GM18511 (cell line): ENCODE results near the gene LIMA1.
"Not testable (repeated sequence)": the region's sequence is repeated elsewhere in the genome, so short reads cannot be mapped to it uniquely, and the experiment has no call there.

ENCODE experiments used
- ATAC-seq: cut with Tn5 transposase; IDR thresholded peaks from one replicate; pipeline ENCODE4 v1.9.1; 2021; ENCODE audit warnings: mild to moderate bottlenecking, moderate library complexity; ENCODE audit not compliant: unreplicated experiment

LIMA1 gene

GRCh38 chr12:50283229-50283923 lies at the start of gene LIMA1:
TSS of gene LIMA1 (minus strand) at chr12:50283520. CDS start at chr12:50248751, 34,769 bp downstream.
- peak; percentile 88 for ATAC-seq

GRCh38 chr12:50331745-50332144 lies 48.4 kb upstream of the LIMA1 start:
- ATAC-seq = no peak

- ATAC-seq = not testable (repeated sequence)
Measured at GRCh38 chr12:50328664-50329063, 45.3 kb upstream of the LIMA1 start.

GRCh38 chr12:50326590-50327284 lies 43.4 kb upstream of the LIMA1 start:
- ATAC-seq = no peak

GRCh38 chr12:50325890-50326391 lies 42.6 kb upstream of the LIMA1 start:
- no peak for ATAC-seq

- ATAC-seq = not testable (repeated sequence)
Measured at GRCh38 chr12:50324770-50325169, 41.5 kb upstream of the LIMA1 start.

- not testable (repeated sequence) for ATAC-seq
Measured at GRCh38 chr12:50324077-50324476, 40.8 kb upstream of the LIMA1 start.

GRCh38 chr12:50322206-50322605 lies 38.9 kb upstream of the LIMA1 start:
- no peak for ATAC-seq

GRCh38 chr12:50317203-50317602 lies 33.9 kb upstream of the LIMA1 start:
- ATAC-seq = no peak

GRCh38 chr12:50315803-50316202 lies 32.5 kb upstream of the LIMA1 start:
- ATAC-seq = no peak

GRCh38 chr12:50314636-50315312 lies 31.5 kb upstream of the LIMA1 start:
- ATAC-seq = no peak

GRCh38 chr12:50313971-50314370 lies 30.7 kb upstream of the LIMA1 start:
- ATAC-seq = not testable (repeated sequence)

GRCh38 chr12:50313256-50313931 lies 30.1 kb upstream of the LIMA1 start:
- ATAC-seq = no peak

GRCh38 chr12:50311858-50312609 lies 28.7 kb upstream of the LIMA1 start:
- not testable (repeated sequence) for ATAC-seq

GRCh38 chr12:50309950-50310349 lies 26.6 kb upstream of the LIMA1 start:
- ATAC-seq = no peak

- no peak for ATAC-seq
Measured at GRCh38 chr12:50302686-50303085, 19.4 kb upstream of the LIMA1 start.

- no peak for ATAC-seq
Measured at GRCh38 chr12:50297996-50298395, 14.7 kb upstream of the LIMA1 start.

- ATAC-seq = no peak
Measured at GRCh38 chr12:50297027-50297426, 13.7 kb upstream of the LIMA1 start.

- no peak for ATAC-seq
Measured at GRCh38 chr12:50296554-50296953, 13.2 kb upstream of the LIMA1 start.

GRCh38 chr12:50291377-50291776 lies 8.1 kb upstream of the LIMA1 start:
- no peak for ATAC-seq
